ES-I3 (cell line): ENCODE measurements around the gene UNC13A.

Experiments used
- H3K36me3 ChIP-seq: 2 replicates; pipeline ENCODE4 v1.6.1; 2013; ENCODE audit warnings: mild to moderate bottlenecking, low read length, control low read depth, moderate library complexity; ENCODE audit not compliant: insufficient read depth
- H3K4me1 ChIP-seq: 2 replicates; pipeline ENCODE4 v1.6.1; 2013; ENCODE audit warnings: mild to moderate bottlenecking, control low read depth, low read length; ENCODE audit not compliant: insufficient read depth
- H3K9ac ChIP-seq: 2 replicates; pipeline ENCODE4 v1.6.1; 2013; ENCODE audit warnings: low read depth, mild to moderate bottlenecking, low read length, moderate library complexity
- H3K9me3 ChIP-seq: 2 replicates; pipeline ENCODE4 v1.6.1; 2013; ENCODE audit warnings: mild to moderate bottlenecking, low read length, moderate library complexity; ENCODE audit not compliant: control insufficient read depth, insufficient read depth

UNC13A gene

DNA sequence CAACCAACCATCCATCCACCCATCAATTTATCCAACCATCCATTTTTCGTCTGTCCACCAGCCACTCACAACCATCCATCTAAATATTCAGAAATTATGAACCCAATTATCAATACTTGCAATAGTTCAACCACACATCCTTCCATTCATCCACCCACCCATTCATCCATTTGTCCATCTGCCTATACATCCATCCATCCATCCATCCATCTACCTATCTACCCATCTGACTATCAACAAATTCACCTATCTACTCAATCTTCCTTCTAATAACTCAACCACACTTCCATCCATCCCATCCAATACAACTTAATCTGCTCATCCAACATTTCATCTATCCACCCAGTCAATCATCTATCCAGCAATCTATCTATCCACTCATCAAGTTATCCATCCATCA, 46.3 kb downstream of the UNC13A start:
- Histone ChIP-seq H3K36me3 (no peaks in the 10 kb centered on the region), H3K4me1 (no peaks in the 10 kb centered on the region), H3K9me3 (no peaks in the 10 kb centered on the region), H3K9ac (no peak overlapping the region)

DNA sequence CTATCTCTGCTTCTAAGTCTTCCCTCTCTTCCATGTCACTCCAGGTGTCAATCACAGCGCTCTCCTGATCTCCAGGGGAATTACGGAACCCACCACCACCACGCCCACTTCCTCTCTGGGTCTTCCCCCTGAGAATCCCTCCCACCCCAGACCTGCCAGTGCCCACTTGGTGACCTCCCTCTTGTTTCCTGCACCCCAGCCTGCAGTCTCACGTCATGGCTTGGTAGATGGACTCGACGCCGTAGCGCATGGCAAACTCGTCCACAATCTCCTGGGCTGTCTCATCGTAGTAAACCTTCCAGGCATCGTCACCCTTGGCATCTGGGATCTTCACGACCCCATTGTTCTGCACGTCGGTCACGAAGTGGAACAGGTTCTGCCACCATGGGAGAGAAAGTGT, 47.0 kb downstream of the UNC13A start:
- Histone ChIP-seq H3K9me3 (no peaks in the 10 kb centered on the region), H3K4me1 (no peaks in the 10 kb centered on the region), H3K36me3 (no peaks in the 10 kb centered on the region), H3K9ac (no peak overlapping the region)

DNA sequence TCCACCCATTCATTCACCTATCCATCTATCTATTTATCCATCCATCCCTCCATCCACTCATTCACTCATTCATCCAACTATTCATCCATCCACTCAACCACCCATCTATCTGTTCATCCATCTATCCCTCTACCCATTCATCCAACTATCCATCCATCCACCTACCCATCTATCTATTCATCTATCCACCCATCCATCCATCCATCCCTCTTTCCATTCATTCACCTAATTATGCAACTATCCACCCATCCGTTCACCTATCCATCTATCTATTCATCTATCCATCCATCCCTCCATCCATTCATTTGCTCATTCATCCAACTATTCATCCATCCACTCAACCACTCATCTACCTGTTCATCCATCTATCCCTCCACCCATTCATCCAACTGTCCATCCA, 54.5 kb downstream of the UNC13A start:
- Histone ChIP-seq H3K9me3 (no peaks in the 10 kb centered on the region), H3K36me3 (peaks cover 2% of the 10 kb centered on the region; the same call in 1 of the 2 replicates), H3K9ac (no peak overlapping the region), H3K4me1 (no peaks in the 10 kb centered on the region)

DNA sequence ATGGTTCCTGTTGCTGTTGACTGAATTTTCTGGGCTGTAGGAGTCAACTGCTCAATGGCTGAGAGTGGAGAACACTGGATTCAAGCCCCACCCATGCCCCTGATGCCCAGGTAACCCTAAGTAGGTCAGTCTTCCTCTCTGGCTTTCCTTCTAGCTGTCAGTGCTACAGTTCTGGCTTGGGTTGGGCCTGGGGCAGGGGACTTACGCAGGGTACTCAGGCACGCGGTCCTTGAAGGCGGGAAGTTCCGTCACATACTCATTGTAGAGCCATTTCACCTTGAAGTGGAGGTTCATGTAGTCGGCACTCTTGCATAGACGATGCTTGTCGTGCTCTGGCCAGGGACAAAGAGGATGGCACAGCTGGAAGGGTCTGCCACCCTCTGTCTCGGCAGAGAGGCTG, 55.6 kb downstream of the UNC13A start:
- Histone ChIP-seq H3K9ac (no peak overlapping the region), H3K4me1 (no peaks in the 10 kb centered on the region), H3K9me3 (no peaks in the 10 kb centered on the region), H3K36me3 (peaks cover 2% of the 10 kb centered on the region; the same call in 1 of the 2 replicates)

DNA sequence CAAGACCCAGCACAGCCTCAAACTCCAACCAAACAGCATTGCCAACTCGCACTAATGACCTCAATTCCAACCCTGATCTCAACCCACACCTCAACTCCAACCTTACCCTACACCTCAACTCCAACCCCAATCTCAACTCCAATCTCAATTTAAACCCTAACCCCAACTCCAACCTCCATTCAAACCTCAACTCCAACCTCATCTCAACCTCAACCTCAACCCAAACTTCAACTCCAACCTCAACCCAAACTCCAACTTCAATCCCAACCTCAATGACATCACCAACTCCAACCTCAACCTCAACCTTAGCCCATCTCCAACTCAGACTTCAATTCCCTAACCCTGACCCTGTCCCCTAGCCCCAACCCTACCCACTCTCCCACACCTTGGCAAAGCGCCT, 58.4 kb downstream of the UNC13A start:
- no peak overlapping the region for H3K9ac ChIP-seq
- H3K36me3 ChIP-seq, result no peaks in the 10 kb centered on the region
- no peaks in the 10 kb centered on the region for H3K4me1 ChIP-seq
- H3K9me3 ChIP-seq, result no peaks in the 10 kb centered on the region

DNA sequence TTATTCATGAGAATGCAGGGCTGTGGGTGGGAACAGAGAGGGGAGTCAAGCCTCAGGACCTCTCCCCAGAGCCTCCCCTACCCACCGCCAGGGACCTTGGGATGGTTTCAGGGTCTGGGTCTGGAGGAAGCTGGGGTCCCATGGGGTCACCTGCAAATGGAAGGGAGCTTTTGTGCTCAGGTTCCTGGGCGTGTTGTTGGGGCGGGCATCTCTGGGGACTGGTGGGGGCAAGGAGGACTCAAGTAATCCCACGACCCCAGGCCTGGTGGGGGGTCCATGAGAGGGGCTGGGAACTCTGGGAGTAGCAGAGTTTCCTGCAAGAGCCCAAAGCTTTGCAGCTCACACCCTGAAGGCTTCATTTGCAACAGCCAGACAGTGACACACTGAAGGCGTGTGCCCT, 60.2 kb downstream of the UNC13A start:
- Histone ChIP-seq H3K4me1 (no peaks in the 10 kb centered on the region), H3K9me3 (no peaks in the 10 kb centered on the region), H3K9ac (no peak overlapping the region), H3K36me3 (no peaks in the 10 kb centered on the region)

DNA sequence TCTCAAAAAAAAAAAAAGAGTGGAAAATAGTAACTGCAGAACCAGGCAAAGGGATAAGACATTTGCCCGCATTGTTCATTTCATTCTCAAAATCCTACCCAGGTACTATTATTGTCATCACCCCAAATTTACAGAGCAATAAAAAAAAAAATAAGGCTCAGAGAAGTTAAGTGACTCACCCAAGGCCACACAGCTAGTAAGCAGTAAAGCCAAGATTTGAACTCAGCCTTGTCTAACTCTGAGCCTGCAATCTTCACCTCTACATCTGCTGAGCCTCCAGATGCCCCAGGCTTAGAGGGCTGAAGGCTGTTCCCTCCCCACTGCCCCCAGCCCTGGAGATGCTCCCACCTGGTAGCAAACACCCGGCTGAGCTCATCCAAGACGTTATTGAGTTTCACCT, 61.0 kb downstream of the UNC13A start:
- Histone ChIP-seq H3K9ac (no peak overlapping the region), H3K36me3 (no peaks in the 10 kb centered on the region), H3K4me1 (no peaks in the 10 kb centered on the region)

DNA sequence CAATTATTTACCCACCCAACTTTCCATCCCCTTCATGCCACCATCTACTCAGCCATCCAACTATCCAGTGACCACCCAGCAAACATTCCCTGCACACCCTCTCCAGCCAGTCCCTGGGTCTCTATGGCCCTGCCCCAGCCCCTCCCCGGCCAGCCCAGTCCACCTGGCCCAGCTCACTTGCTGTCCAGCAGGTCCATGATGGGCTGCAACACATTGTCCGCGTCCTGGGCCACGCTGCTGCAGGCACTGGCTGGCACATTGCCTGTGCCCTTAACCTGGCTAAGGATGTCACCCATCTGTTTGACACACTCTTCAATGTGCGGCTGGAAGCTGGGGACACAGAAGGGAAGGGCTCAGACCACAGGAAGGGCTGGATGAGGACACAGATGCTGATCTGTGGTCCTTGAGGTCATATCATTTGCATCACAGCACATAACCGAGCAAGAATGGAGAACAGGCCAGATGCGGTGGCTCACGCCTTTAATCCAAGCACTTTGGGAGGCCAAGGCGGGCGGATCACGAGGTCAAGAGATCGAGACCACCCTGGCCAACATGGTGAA, 61.6 kb downstream of the UNC13A start:
- H3K36me3 ChIP-seq, result no peaks in the 10 kb centered on the region
- H3K4me1 ChIP-seq, result no peaks in the 10 kb centered on the region
- H3K9ac ChIP-seq, result no peak overlapping the region
- peaks cover under 1% of the 10 kb centered on the region for H3K9me3 ChIP-seq

More for the DNA sequence above, 61.0 kb downstream of the UNC13A start:
- no peaks in the 10 kb centered on the region; the same call in 1 of the 2 replicates for H3K9me3 ChIP-seq

DNA sequence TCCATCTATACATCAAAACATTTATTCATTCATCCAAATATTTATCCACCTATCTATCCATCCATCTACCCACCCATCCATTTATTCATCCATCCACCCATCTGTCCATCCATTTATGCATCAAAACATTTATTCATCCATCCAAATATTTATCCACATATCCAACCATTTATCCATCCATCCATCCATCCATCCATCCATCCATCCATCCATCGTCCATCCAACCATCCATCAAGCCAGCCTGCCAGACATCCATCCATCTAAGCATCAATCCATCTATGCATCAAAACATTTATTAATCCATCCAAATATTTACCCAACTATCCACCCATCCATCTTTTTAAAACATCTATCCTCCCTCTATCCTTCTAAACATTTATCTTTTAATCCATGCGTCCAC, 62.2 kb downstream of the UNC13A start:
- Histone ChIP-seq H3K9ac (no peak overlapping the region), H3K36me3 (no peaks in the 10 kb centered on the region), H3K9me3 (peaks cover 4% of the 10 kb centered on the region), H3K4me1 (no peaks in the 10 kb centered on the region)

DNA sequence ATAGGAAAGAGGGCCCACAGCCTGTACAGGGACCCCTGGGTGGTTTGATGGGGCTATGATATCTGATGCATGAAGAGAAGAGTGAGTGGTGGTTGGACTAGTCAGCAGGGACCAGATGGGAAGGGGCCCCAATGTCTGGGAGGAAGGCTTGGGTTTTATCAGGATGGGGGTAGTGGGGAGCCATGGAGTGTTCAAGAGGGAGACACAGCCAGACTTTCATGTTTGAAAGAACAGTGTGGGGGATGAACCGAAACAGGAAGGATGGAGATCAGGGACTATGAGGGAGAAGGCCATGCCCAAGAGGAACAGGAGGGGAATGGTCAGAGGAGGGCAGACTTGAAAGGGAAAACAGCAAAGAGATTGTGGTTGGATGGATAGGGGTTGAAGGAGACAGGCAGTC, 63.1 kb downstream of the UNC13A start:
- no peaks in the 10 kb centered on the region for H3K4me1 ChIP-seq
- peaks cover 4% of the 10 kb centered on the region for H3K9me3 ChIP-seq
- H3K36me3 ChIP-seq, result no peaks in the 10 kb centered on the region
- H3K9ac ChIP-seq, result no peak overlapping the region

DNA sequence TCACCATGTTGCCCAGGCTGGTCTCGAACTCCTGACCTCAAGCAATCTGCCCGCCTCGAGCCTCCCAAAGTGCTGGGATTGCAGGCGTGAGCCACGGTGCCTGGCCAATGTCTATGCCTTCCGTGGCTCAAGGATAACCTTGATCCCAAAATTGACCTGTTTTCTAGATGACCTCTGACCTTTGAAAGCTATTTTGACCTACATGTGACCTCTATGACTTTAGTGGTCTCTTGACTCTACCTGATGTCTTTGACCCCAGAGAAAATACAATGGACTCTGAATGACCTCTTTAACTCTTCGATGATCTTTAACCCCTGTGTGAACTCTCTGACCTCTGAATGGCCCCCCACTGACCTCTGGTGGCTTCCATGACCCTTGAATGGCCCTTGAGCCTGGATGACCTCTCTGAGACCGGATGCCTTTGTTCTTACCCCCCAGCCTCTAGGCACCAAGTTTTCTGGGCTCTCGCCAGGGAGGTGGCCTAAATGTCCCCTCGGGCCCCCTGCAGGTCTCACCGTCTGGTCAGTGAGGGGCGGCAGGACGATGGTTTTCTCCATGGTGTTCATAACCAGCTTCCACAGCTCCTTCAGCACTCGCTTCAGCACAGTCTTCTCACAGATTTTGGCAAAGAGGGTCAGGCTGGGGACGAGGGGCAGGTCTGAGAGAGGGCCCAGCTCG, 63.7 kb downstream of the UNC13A start:
- H3K4me1 ChIP-seq, result no peaks in the 10 kb centered on the region
- peaks cover 4% of the 10 kb centered on the region for H3K9me3 ChIP-seq
- no peaks in the 10 kb centered on the region for H3K36me3 ChIP-seq
- no peak overlapping the region for H3K9ac ChIP-seq

DNA sequence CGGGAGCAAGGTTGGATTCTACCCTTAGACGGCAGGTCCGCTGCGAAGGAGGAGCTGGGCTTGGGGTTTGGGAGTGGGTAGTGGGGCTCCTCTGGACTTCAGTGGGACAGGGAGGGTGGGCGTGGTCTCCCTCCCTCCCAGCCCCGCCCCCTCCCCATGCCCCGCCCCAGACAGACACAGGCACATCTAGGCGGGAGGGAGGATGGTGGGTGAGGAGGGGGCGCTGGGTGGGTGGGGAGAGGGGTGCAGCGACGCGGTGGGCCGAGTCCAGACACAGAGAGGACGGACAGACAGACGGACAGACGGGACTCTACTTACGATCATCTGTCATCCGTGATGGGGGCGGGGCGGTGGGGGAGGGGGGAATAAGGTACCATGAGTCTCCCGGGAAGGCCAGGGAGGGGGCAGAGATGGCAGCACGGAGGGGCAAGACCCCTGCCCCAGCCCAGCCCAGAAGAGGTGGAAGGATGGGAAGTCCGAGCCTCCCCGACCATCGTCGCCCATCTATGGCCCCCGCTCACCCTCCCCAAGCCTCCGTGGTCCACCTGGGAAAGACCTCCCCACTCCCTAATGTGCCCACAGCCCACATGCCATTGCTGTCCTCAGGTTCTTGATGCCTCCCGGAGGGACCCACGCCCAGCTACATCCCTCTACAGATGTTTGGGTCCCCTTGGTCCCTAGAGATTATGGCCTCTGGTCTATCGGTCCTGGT, 64.8 kb downstream of the UNC13A start:
- no peak overlapping the region for H3K9ac ChIP-seq
- H3K4me1 ChIP-seq, result no peaks in the 10 kb centered on the region
- H3K36me3 ChIP-seq, result no peaks in the 10 kb centered on the region
- peaks cover 4% of the 10 kb centered on the region for H3K9me3 ChIP-seq

DNA sequence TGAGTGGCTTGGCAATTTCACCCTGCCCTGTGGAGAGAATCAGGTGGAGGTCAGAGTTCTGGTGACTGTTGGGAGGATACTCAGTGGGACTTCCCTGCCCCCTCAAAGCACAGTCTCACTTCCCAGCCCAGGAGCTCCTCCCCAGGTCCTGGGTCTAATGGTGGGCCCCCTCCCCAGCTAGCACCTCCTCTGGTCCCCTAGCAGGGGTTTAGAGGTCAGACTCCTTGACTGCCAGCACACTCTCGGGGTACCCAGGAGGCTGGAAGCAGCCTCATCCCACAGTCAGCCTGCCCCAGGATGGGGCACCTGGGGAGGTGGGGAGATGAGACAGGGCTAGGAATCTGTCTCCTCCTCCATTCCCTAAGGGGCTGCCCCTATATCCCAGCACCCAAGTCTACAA, 67.5 kb downstream of the UNC13A start:
- Histone ChIP-seq H3K9me3 (peaks cover 4% of the 10 kb centered on the region), H3K4me1 (no peaks in the 10 kb centered on the region), H3K36me3 (no peaks in the 10 kb centered on the region), H3K9ac (no peak overlapping the region)

DNA sequence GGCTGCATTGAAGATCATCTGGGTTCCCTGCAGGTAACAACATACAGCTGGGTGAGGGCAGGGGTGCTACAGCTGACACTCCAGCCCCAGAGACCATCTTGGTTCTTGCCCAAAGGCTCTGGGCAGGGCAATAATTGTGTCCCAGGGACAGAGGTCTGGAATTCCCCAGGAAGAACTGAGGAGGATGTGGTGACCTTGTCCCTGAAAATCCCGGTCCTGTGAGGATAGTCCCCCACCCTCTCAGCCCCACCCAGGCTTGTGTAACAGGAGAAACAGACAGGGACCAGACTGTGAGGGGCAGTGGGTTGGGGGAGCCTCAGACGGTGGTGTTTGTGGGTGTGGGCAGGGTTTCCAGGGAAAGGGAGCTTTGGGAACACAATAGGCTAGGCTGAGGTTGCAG, 69.2 kb downstream of the UNC13A start:
- Histone ChIP-seq H3K4me1 (no peaks in the 10 kb centered on the region), H3K36me3 (no peaks in the 10 kb centered on the region), H3K9me3 (peaks cover 4% of the 10 kb centered on the region), H3K9ac (no peak overlapping the region)

DNA sequence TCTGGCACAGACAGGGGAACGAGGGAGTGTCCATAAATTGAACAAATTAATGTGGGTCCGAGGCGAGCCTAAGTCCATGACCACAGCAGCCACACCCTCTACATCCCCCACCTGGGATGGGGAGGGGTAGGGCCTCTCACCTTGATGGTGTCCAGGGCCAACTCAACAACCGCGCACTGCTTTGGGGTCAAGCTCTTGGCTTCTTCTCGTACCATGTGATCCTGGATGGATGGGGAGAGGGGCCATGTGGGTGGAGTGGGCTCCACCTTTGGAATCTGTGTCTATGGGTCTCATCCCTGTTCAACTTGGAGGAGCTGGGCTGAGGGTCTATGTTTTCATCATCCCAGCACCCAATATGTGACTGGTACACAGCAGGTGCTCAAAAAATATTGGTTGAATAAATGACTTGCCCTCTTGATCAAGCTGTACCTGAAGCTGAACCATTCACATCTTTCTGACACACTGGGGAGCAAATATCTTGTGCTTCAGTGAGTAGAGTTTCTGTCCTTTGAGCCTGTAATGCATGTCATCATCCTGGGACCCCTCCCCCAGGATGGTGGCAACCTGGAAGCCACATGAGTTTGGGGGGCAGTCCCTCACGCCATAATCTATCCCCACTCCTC, 69.8 kb downstream of the UNC13A start:
- Histone ChIP-seq H3K9ac (no peak overlapping the region), H3K4me1 (no peaks in the 10 kb centered on the region), H3K36me3 (no peaks in the 10 kb centered on the region)

More for the DNA sequence above, 69.8 kb downstream of the UNC13A start:
- H3K9me3 ChIP-seq, result peaks cover 4% of the 10 kb centered on the region
